ENCODE measurements around the gene AP3M1.
A peak's percentile ranks its signal among the peaks of the same experiment; 100 is the strongest.

Gene AP3M1

GRCh38 chr10:74113546-74113945 lies 37.1 kb downstream of the AP3M1 start:
- DNase-seq = no peak

- no peak for DNase-seq
Measured at GRCh38 chr10:74111799-74112198, 38.8 kb downstream of the AP3M1 start.

- DNase-seq = no peak
Measured at GRCh38 chr10:74110120-74110519, 40.5 kb downstream of the AP3M1 start.

DNA sequence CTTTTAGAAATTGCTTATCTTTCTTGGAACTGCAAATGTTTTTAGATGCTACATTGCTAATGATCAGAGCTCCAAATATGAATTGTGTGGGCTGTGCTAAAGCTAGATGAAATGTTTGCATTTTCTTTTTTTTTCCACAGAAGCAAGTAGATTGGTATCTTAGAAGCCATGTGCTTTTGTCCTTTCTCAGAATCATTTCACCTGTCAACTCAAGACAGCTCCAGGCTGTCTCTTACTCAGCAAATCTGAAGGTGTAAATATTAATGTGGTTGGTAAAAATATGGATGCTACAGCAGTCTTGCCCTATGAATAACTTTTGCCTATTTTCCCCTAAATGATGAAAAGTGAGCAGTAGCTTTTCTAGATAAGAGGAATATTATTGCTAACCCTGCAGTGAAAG lies 41.2 kb downstream of the AP3M1 start:
- DNase-seq = no peak

DNA sequence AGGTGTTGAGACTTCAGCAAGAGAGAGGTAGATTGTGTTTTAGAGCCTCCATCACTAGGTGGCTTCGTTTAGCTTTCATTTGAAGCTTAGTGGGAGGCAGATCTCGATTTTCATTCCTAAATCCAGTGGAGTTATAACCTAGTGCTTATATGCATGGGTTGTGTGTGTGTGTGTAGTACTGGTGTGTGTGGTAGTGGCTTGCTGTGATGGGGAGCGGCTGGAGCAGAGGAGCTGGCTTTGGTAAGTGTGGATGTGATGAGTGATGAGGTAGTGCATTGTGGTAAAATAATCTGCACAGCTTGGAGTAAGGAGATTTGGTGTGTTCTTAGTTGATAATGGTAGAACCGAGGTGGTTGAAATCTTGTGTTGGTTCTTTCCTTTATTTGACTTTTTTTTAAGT lies 43.2 kb downstream of the AP3M1 start:
- DNase-seq = no peak

GRCh38 chr10:74104996-74105395 lies 45.6 kb downstream of the AP3M1 start:
- DNase-seq = no peak

GRCh38 chr10:74104480-74104879 lies 46.1 kb downstream of the AP3M1 start:
- DNase-seq = no peak

- no peak for DNase-seq
Measured at GRCh38 chr10:74103560-74104258, 46.9 kb downstream of the AP3M1 start.

DNA sequence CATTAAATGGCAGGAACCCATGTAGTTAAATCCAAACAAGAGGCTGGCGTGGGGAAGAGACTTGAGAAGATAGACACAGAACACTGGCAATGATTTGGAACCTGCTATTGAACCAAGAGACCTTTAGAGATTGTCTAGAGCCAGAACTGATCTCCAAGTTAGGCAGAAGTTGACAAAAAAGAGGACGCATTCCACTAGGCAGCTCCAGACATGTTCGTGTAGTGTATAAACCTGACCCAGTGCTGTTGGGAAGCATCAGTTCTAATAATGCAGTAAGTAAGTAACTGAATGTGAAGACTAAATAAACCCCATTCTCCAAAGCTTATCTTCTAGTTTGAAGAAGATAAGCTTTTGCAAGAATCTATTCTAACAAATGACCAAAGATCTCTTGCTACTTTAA lies 50.8 kb downstream of the AP3M1 start:
- no peak for DNase-seq

DNA sequence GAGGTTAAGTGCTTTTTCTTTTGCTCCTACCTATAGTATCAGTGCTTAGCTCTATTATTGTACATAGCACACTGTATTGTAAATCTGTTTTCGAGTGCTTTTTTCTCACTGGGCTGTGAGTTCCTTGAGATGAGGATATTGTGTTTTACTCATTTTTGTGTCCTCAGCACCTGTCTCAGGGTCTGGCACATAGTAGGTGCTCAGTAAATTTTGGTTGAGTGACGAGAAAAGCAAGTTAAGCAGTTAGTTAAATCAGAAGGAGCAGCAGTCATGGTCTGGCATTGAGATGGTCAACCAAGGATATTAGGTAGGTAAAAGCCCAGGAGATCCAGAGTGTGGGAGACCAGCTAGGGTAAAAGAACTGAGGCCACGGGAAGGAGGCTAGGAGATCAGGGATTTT lies 51.2 kb downstream of the AP3M1 start:
- no peak for DNase-seq

DNA sequence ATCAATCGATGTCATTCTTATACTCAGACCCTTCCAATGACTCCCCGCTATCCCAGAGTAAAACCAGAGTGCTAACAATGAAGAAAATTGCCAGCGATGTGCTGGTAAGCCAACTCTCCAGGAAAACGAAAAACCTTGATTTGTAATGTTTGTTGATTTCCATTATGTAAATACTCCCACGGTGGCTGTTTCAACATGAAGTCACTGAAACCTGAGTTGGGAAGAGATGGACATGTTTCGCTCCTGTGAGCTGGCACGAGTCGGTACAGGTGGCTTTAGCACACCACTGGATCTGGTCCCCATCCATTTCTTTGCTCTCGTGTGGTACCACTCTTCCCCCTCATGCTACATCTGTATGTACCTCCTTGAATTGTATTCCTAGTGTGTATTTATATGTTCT lies 52.9 kb downstream of the AP3M1 start:
- DNase-seq = no peak

DNA sequence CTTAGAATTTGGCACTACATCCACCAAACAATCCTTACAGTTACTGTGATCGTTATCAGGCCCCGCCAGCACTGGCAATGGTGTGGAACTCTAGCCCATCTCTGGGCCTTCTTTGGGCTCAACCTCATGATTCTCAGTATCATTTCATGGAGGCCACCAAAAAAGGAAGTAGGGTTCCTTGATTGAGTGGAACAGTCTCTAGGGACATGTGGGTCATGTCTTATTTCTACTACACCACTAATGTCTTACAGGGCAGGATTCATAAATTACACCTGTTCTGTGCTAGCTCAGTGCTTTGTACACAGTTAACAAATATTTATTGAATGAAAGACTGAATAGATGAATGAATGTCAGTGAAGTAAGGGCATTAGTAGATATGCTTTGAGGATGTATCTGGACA lies 53.9 kb downstream of the AP3M1 start:
- DNase-seq = no peak

DNA sequence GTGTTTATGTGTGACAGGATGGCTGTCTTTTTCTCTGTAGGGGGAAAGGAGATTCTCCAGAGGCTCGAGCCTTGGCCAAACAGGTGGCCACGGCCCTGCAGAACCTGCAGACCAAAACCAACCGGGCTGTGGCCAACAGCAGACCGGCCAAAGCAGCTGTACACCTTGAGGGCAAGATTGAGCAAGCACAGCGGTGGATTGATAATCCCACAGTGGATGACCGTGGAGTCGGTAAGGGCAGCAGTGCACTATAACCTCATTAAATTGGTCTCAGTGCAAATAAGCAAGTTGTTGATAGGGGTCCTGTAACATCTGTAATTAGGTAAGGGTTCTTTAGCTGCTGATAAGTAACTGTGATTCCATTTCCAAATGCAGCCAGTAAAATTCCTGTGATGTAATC lies 56.4 kb downstream of the AP3M1 start:
- no peak for DNase-seq

DNA sequence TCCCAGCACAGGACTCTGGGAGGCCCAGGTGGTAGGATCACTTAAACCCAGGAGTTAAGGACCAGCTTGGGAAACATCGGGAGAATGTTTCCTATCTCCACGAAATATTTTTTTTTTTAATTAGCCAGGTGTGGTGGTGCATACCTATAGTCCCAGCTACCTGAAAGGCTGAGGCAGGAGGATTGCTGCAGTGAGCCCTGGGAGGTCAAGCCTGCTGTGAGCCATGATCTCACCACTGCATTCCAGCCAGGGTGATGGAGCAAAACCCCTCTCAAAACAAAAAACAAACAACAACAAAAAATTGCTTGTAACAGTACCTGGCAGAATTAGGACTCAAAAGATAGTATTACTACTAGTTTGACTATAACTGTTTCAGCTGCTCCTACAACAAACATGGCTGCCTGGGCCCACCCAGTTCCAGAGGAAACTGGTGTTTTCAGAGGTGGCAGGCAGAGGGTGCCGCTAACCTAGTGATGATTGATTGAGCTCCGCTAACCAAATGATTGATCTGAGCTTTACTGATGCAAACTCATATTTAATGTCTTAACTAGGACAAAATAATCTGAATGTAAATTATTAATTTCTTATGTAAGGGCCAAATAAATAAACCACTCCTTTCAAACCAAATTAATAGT lies 57.0 kb downstream of the AP3M1 start:
- DNase-seq = no peak

GRCh38 chr10:74092372-74092771 lies 58.3 kb downstream of the AP3M1 start:
- no peak for DNase-seq

DNA sequence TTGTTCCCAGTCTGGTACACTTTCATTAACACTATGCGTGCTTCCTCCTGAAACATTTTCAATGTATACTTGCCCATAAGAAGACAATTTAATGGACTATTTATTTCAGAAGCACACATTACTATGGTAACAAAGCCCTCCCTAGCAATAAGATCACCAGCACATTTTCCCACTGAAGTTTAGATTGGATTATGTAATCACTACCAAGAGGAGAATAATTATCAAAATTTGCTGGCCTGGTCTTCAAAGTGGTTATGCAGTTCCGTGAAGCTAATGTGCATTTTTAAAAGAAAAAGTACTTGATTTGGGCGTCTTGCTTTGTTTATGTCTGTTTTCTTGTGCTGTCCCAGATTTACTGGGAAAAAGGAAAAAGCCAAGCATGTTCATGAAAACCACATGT lies 61.9 kb downstream of the AP3M1 start:
- DNase-seq = no peak

DNA sequence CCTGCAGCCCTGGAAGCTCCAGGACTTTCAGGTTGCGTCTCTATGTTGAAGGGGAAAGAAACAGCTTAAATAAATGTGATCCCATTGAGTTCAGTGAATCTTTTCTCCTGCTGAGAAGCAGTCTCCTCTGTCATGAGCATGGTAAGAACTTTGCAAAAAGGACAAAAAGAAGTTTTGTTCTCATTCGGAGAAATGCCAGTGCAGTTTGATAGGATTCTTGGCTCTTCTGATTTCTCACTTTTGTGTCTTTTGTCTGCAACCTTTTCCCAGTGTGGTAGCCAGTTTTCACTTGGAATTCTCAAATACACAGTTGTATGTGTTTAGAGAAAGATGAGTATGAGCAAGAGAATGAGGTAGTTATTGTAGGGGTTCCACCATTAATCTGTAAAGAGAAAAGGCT lies 64.3 kb downstream of the AP3M1 start:
- DNase-seq = no peak

- no peak for DNase-seq
Measured at GRCh38 chr10:74084955-74085354, 65.7 kb downstream of the AP3M1 start.

DNA sequence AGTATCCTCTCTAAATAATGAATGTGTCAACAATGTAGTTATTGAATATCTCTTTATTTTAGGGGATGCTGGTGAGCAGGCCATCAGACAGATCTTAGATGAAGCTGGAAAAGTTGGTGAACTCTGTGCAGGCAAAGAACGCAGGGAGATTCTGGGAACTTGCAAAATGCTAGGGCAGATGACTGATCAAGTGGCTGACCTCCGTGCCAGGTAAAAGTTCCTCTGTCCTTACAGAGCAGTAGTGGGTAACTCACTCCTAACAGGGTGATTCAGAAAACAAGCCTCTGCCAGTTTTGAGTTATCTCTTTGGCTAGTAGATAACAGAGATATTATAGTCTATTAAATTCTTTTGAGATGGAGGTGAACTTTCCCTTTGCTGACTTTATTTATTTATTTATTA lies 67.3 kb downstream of the AP3M1 start:
- DNase-seq = no peak

DNA sequence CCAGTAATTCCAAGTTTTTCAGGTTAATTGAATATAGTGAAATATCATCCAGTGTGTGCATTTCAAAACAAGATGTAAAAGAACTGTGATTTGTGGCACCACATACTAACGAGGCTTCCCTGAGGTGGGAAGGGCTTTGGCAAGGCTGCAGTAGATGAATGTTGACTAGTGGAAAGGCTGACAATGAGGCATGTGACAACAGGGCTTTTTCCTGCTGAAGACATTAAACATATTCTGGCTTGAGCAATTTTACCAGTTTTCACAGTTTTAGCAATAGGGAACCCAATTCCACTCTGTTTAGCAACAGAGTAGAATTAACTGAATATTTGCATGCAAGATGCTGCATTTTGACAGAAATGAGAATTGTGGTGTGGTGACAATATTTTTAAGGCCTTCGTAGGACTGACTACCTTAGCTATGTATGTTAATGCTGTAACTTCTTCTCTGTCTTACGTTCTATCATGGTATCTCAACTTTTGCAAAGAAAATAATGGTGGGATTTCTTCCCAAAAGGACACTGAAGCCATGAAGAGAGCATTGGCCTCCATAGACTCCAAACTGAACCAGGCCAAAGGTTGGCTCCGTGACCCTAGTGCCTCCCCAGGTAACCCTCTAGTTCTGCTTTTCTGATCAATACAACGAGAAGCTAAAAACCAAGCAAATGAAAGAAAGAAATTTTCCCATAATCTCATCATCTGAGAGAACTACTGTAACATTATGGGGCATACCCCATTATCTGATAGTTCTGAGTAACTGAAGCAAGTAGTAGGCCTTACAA lies 68.5 kb downstream of the AP3M1 start:
- no peak for DNase-seq

GRCh38 chr10:74081192-74081803 lies 69.3 kb downstream of the AP3M1 start:
- DNase-seq = peak; percentile 23

GRCh38 chr10:74079936-74080590 lies 70.6 kb downstream of the AP3M1 start:
- no peak for DNase-seq

All from NCI-H345 (cell line).